Smooth muscle cell (in vitro differentiated cells): ENCODE data around the gene PDCD1LG2. TPM values are rescaled to one million over a fixed set of nuclear protein-coding genes. Genes with fewer than 3 reads are reported as not detected.

Source experiments
- DNase-seq: peaks from one replicate; lab custom pipeline; 2025; ENCODE audit not compliant: unreplicated experiment; lab: John Stamatoyannopoulos, UW
- H2AFZ ChIP-seq: fragments of 200-600 bp; sonication (generic); 2 replicates; pipeline ENCODE4 v1.6.0; 2016; ENCODE audit warnings: antibody characterized with exemption, low read depth, mild to moderate bottlenecking
- H3F3A ChIP-seq: fragments of 200-600 bp; sonication (generic); 2 replicates; pipeline ENCODE4 v1.6.0; 2017; ENCODE audit warnings: antibody characterized with exemption, low read depth
- H3K27ac ChIP-seq: fragments of 200-600 bp; sonication (generic); 2 replicates; pipeline ENCODE4 v1.5.1; 2016; ENCODE audit warnings: low read depth, mild to moderate bottlenecking
- H3K27me3 ChIP-seq: fragments of 200-600 bp; sonication (generic); 2 replicates; pipeline ENCODE4 v1.6.1; 2016; ENCODE audit warnings: low read depth, mild to moderate bottlenecking
- H3K36me3 ChIP-seq: fragments of 200-600 bp; sonication (generic); 2 replicates; pipeline ENCODE4 v1.5.1; 2016; ENCODE audit warnings: low read depth
- H3K4me1 ChIP-seq: fragments of 200-600 bp; sonication (generic); 2 replicates; pipeline ENCODE4 v1.5.1; 2016; ENCODE audit warnings: low read depth
- H3K4me2 ChIP-seq: fragments of 200-600 bp; sonication (generic); 2 replicates; pipeline ENCODE4 v1.6.0; 2016; ENCODE audit warnings: mild to moderate bottlenecking
- H3K4me3 ChIP-seq: fragments of 200-600 bp; sonication (generic); 2 replicates; pipeline ENCODE4 v1.5.1; 2016; ENCODE audit warnings: mild to moderate bottlenecking
- H3K79me2 ChIP-seq: fragments of 200-600 bp; sonication (generic); 2 replicates; pipeline ENCODE4 v1.6.0; 2016; ENCODE audit warnings: low read depth, mild to moderate bottlenecking
- H3K9ac ChIP-seq: fragments of 200-600 bp; sonication (generic); 2 replicates; pipeline ENCODE4 v1.6.0; 2016; ENCODE audit warnings: low read depth
- H3K9me3 ChIP-seq: fragments of 200-600 bp; sonication (generic); replicated peaks from 2 replicates; pipeline ENCODE4 v1.5.1; 2016; ENCODE audit warnings: low read depth
- H4K20me1 ChIP-seq: fragments of 200-600 bp; sonication (generic); 2 replicates; pipeline ENCODE4 v1.6.0; 2016; ENCODE audit warnings: low read depth
- CTCF ChIP-seq: fragments of 200-600 bp; sonication (generic); IDR thresholded peaks from 2 replicates; pipeline ENCODE4 v1.5.1; 2017; ENCODE audit warnings: borderline replicate concordance, mild to moderate bottlenecking, antibody characterized with exemption; ENCODE audit not compliant: insufficient read depth, poor library complexity, severe bottlenecking
- WGBS: methylation state at CpG from one replicate; pipeline ENCODE4 v1.1.7; 2016; ENCODE audit warnings: low lambda C conversion rate; 5-methylcytosine and 5-hydroxymethylcytosine counted together
- polyA plus RNA-seq: library from polyadenylated mRNA; unstranded; fragments of >200 nt; fragmentation: Nextera tagmentation; extraction: Ambion mirVana; gene quantifications from 2 replicates; pipeline ENCODE4 v1.2.1, GENCODE V29; 2016
- total RNA-seq: library from RNA; depleted of rRNA; stranded (reverse); fragments of >200 nt; gene quantifications from 2 replicates; pipeline ENCODE4 v1.2.3, GENCODE V29; 2014

The PDCD1LG2 gene
- total and polyA plus RNA-seq, 2 experiments from 2014 or later = 10.0 to 11.6 TPM

- Histone ChIP-seq H4K20me1 (no peaks in the 10 kb centered on the region), H3F3A (no peaks in the 10 kb centered on the region), H3K27me3 (no peaks in the 10 kb centered on the region), H3K27ac (no peak overlapping the region), H3K9me3 (no peaks in the 10 kb centered on the region), H3K4me2 (peak overlapping the region; percentile 66), H3K9ac (no peak overlapping the region), H3K36me3 (no peaks in the 10 kb centered on the region), H3K79me2 (peaks cover 4% of the 10 kb centered on the region), H3K4me1 (no peaks in the 10 kb centered on the region), H3K4me3 (no peak overlapping the region), H2AFZ (no peak overlapping the region)
- 23% methylated on average over 2 of the region's 2 CpGs for whole genome bisulfite sequencing
- no peak for DNase-seq
- TF ChIP-seq CTCF = no peak
Observed at GRCh38 chr9:5518171-5518936, 8.0 kb downstream of the PDCD1LG2 start.

GRCh38 chr9:5518937-5519319 is 8.6 kb downstream of the PDCD1LG2 start:
- H3K27me3 ChIP-seq = no peaks in the 10 kb centered on the region
- H3K36me3 ChIP-seq = no peaks in the 10 kb centered on the region
- no peaks in the 10 kb centered on the region for H4K20me1 ChIP-seq
- no peaks in the 10 kb centered on the region for H3K79me2 ChIP-seq
- no peak overlapping the region for H3K9ac ChIP-seq
- no peaks in the 10 kb centered on the region for H3F3A ChIP-seq
- H3K9me3 ChIP-seq = no peaks in the 10 kb centered on the region
- H3K4me3 ChIP-seq = no peak overlapping the region
- peak overlapping the region; percentile 66 for H3K4me2 ChIP-seq
- DNase-seq = no peak
- H2AFZ ChIP-seq = no peak overlapping the region
- H3K27ac ChIP-seq = no peak overlapping the region
- 86% methylated on average over 2 of the region's 2 CpGs for WGBS
- H3K4me1 ChIP-seq = no peaks in the 10 kb centered on the region
- TF ChIP-seq CTCF = no peak

GRCh38 chr9:5524090-5524489 is 13.8 kb downstream of the PDCD1LG2 start:
- Histone ChIP-seq H3K27me3 (no peaks in the 10 kb centered on the region), H2AFZ (no peak overlapping the region), H3K4me1 (no peaks in the 10 kb centered on the region), H3K79me2 (no peaks in the 10 kb centered on the region), H3K4me2 (no peak overlapping the region), H3F3A (no peaks in the 10 kb centered on the region), H4K20me1 (no peaks in the 10 kb centered on the region), H3K36me3 (no peaks in the 10 kb centered on the region), H3K27ac (no peak overlapping the region), H3K4me3 (no peak overlapping the region), H3K9ac (no peak overlapping the region), H3K9me3 (no peaks in the 10 kb centered on the region)
- TF ChIP-seq CTCF = no peak
- no peak for DNase-seq
- WGBS = 93% methylated on average over 4 of the region's 4 CpGs
